Naive B cell (primary cell): ENCODE data around the gene ARFGAP1. TPM values are rescaled to one million over a fixed set of nuclear protein-coding genes. Genes with fewer than 3 reads are reported as not detected.
"Not testable (repeated sequence)": the region's sequence is repeated elsewhere in the genome, so short reads cannot be mapped to it uniquely, and the experiment has no call there.

Experiments
- ATAC-seq, 2 donors: fragments of 150-1000 bp; cut with Tn5 transposase; 2 replicates each; pipeline ENCODE4 v1.10.0; 2021; ENCODE audit warnings: low read depth in 2 of 2, mild to moderate bottlenecking in 2 of 2, moderate library complexity in 2 of 2
- DNase-seq: peaks from one replicate; pipeline ENCODE4 v3.0.0; 2022
- H3K27ac Mint-ChIP-seq, 6 donors: one replicate each; pipeline ENCODE4 v1.8.0; 2020 to 2022; ENCODE audit warnings: mild to moderate bottlenecking in 6 of 6, mixed read lengths in 6 of 6, moderate library complexity in 5 of 6, inconsistent platforms in 2 of 6
- H3K27me3 Mint-ChIP-seq, 3 donors: one replicate each; pipeline ENCODE4 v1.8.0; 2021 to 2022; ENCODE audit warnings: mixed read lengths in 3 of 3, mild to moderate bottlenecking in 1 of 3
- H3K36me3 Mint-ChIP-seq, 2 donors: one replicate each; pipeline ENCODE4 v1.8.0; 2020 to 2022; ENCODE audit warnings: mixed read lengths in 2 of 2, inconsistent platforms in 1 of 2, mild to moderate bottlenecking in 1 of 2
- H3K4me1 Mint-ChIP-seq, 3 donors: one replicate each; pipeline ENCODE4 v1.8.0; 2020 to 2022; ENCODE audit warnings: mixed read lengths in 3 of 3, inconsistent platforms in 1 of 3, mild to moderate bottlenecking in 1 of 3, moderate library complexity in 1 of 3
- H3K4me3 Mint-ChIP-seq, 8 donors: one replicate each; pipeline ENCODE4 v1.8.0; 2020 to 2022; ENCODE audit warnings: mild to moderate bottlenecking in 8 of 8, mixed read lengths in 8 of 8, moderate library complexity in 8 of 8, inconsistent platforms in 2 of 8
- H3K9me3 Mint-ChIP-seq, 7 donors: one replicate each; pipeline ENCODE4 v1.8.0; 2020 to 2022; ENCODE audit warnings: mixed read lengths in 7 of 7, mild to moderate bottlenecking in 5 of 7, inconsistent platforms in 2 of 7, moderate library complexity in 1 of 7
- polyA plus RNA-seq, 6 donors: library from polyadenylated mRNA; unstranded; fragments of 300-500 nt; fragmentation: Illumina TruSeq; gene quantifications; one replicate each; pipeline ENCODE4 v1.2.3, GENCODE V29; 2021; ENCODE audit warnings: low read depth in 6 of 6

Gene ARFGAP1
- polyA plus RNA-seq, 6 donors from 2014 or later = 8.2 to 17.7 (median 11.7) TPM

DNA sequence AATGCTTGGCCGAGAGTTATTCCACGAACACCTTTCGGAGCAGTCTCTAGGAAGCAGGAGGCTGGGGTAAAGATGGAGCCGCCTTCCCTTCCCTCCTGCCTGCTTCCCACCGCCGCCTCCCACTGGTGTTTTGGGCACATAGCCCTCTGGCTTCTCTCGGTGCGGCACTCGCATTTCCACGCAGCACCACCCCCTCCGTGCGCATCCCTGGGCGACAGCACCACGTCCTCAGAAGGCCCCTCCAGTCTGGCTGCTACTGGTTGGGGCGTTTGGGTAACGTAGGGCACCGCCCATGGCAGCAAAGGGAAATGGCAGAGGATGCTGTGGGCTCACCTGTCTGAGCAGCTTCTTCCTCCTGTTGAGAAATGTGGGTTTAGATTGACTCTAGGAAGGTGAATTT is 22.8 kb downstream of the ARFGAP1 start:
- peaks cover 0 to 4% (median 1%) of the 10 kb centered on the region in 7 donors for H3K9me3 Mint-ChIP-seq
- H3K4me1 Mint-ChIP-seq = no peaks in the 10 kb centered on the region
- ATAC-seq (peak in 1 of 2 donors; percentile 17), DNase-seq (no peak)
- H3K27me3 Mint-ChIP-seq = peaks cover 4 to 46% (median 35%) of the 10 kb centered on the region in 3 donors
- H3K36me3 Mint-ChIP-seq = peaks cover 0 to 7% of the 10 kb centered on the region in 2 donors
- peak overlapping the region in 1 of 6 donors; percentile 36 for H3K27ac Mint-ChIP-seq
- no peak overlapping the region for H3K4me3 Mint-ChIP-seq

DNA sequence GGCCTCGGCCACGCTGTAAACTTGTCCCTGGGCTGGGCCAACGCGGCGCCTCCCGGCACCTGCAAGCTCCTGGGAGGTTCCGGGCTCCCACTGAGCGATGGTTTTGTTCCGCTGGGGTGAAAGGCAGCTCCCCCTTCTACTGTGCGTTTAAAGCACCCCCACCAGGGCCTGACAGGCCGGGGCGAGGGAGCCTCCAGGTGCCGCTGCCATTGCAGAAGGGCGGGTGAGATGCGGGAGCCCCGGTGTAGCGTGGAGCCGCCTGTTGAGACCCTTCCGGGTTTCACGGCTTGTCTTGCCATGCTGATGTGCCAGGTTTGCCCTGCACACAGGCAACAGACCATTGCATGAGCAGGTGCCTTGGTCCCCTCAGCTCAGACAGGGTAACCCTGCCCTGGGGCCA is 23.2 kb downstream of the ARFGAP1 start:
- Mint-ChIP-seq H3K27ac (no peak overlapping the region), H3K4me1 (no peaks in the 10 kb centered on the region)

DNA sequence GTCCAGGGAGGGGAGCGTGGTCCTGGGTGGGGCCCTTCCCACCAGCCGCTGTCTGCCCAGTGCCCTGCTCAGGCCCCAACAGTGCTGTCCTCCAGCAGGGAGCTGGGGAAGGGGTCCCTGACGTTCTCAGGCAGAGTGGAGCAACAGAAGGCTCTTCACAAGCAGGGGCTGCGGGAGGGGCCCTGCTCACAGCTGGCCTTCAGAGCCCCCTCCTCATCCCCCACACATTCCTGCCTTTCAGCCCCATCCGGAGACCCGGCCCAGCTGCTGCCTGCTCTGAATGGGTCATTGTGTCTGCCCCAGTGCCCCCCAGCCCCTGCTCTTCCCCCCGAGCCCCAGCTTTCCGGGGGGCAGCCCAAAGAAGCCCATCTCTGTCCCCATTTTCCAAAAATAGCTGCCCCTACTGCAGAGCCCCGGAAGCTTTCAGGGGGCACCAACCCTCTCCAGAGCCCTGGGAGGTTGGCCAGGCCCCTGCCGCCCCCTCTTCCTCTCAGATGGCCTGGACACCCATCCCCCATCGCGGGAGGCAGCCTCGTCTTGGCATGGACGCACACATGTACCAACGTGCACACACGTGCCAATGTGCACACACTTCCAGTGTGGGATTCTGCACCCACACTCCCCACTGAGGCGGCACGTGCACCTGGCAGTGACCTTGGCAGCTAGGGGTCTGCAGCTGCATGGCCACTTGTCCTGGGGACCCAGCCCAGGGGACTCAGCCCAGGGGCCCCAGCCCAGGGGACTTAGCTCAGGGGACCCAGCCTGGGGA is 24.1 kb downstream of the ARFGAP1 start:
- ATAC-seq (no peak), DNase-seq (no peak)
- Mint-ChIP-seq H3K27me3 (peaks cover 9 to 52% (median 35%) of the 10 kb centered on the region in 3 donors), H3K4me1 (no peaks in the 10 kb centered on the region), H3K27ac (peak overlapping the region in 1 of 6 donors; percentile 33), H3K4me3 (no peak overlapping the region), H3K9me3 (peaks cover 1 to 12% (median 7%) of the 10 kb centered on the region in 7 donors), H3K36me3 (peaks cover 0 to 7% of the 10 kb centered on the region in 2 donors)

More for the DNA sequence above, 23.2 kb downstream of the ARFGAP1 start:
- H3K9me3 Mint-ChIP-seq = peaks cover 0 to 4% (median 4%) of the 10 kb centered on the region in 7 donors
- ATAC-seq (peak in 1 of 2 donors; percentile 20), DNase-seq (no peak)
- peaks cover 0 to 7% of the 10 kb centered on the region in 2 donors for H3K36me3 Mint-ChIP-seq
- H3K4me3 Mint-ChIP-seq = no peak overlapping the region
- H3K27me3 Mint-ChIP-seq = peaks cover 4 to 49% (median 35%) of the 10 kb centered on the region in 3 donors

DNA sequence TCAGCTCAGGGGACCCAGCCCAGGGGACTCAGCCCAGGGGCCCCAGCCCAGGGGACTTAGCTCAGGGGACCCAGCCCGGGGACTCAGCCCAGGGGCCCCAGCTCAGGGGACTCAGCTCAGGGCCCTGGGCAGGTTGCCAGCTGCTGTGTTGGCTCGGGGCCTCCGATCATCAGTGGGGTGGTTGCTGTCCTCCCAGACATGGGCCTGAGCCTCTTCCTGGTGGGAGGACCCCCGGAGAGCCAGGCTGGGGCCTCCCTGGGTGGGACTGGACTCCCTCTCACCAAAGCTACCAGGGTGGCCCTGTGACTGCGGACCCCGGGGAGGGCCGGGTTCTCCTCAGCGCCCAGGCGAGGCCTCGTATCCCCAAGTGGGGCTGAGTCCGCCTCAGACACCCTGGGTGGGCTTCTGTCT is 24.8 kb downstream of the ARFGAP1 start:
- Mint-ChIP-seq H3K4me3 (no peak overlapping the region), H3K27ac (no peak overlapping the region), H3K36me3 (peaks cover 0 to 8% of the 10 kb centered on the region in 2 donors), H3K4me1 (no peaks in the 10 kb centered on the region), H3K9me3 (peaks cover 7 to 18% (median 9%) of the 10 kb centered on the region in 7 donors), H3K27me3 (peaks cover 12 to 52% (median 35%) of the 10 kb centered on the region in 3 donors)
- ATAC-seq (no peak), DNase-seq (no peak)

DNA sequence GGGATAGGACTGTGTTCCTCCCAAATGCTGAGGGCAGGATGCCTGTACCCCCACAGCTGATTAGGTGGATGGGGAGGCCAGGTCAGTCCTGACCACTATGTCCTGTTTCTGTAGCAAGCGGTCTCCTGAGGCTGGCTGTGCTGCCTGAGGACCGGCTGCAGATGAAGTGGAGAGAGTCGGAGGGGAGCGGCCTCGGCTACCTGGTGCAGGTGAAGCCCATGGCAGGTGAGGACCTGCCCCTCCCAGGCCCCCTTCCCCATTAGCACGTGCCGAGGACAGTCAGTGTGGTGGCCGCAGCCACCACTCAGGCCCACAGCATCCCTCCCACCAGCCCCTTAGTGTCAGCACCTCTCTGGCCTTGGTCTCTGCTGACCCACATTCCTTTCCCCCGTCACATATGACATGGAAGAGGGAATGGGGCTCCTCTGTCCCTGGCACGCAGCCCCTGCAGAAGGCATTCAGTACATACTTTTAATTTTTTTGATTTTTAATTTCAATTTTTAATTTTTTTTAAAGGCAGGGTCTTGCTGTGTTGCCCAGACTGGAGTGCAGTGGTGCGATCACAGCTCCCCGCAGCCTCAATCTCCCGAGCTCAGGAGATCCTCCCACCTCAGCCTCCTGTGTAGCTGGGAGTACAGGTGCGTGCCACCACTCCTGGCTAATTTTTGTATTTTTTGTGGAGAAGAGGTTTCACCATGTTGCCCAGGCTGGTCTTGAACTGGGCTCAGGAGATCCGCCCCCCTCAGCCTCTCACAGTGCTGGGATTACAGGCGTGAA is 25.4 kb downstream of the ARFGAP1 start:
- DNase-seq (no peak), ATAC-seq (no peak)
- Mint-ChIP-seq H3K4me1 (no peaks in the 10 kb centered on the region), H3K27ac (no peak overlapping the region), H3K36me3 (peaks cover 0 to 14% of the 10 kb centered on the region in 2 donors), H3K27me3 (peaks cover 17 to 58% (median 35%) of the 10 kb centered on the region in 3 donors), H3K9me3 (peaks cover 8 to 24% (median 10%) of the 10 kb centered on the region in 7 donors), H3K4me3 (no peak overlapping the region)

DNA sequence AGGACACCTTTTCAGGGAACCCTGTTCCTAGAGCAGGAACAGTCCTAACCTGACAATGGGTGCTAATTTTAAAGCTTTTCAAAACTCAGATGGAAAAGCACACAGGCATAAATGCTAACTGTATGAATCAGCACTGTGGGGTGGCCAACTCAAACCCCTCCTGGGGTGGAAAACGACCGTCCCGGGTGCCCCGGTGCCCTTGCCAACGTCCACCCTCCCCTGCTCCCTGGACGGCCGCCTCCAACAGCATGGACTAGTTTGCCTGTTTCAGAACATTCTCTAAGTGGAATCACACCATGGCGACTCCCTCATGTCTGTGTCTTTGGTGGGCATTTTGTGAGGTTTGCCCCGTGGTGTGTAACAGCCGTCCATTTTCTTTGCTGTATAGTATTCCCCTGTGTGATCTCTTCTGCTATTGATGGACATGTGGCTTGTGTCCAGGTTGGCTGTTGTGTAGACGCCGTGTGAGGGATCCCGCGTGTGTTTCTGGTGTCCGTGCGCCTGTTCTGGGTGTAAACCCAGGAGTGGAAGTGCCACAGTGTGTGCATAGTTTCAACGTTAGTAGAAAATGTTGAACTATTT is 26.2 kb downstream of the ARFGAP1 start:
- H3K27me3 Mint-ChIP-seq = peaks cover 17 to 58% (median 35%) of the 10 kb centered on the region in 3 donors
- H3K36me3 Mint-ChIP-seq = peaks cover 0 to 14% of the 10 kb centered on the region in 2 donors
- H3K9me3 Mint-ChIP-seq = peaks cover 8 to 24% (median 10%) of the 10 kb centered on the region in 7 donors
- ATAC-seq = no peak
- no peak overlapping the region for H3K4me3 Mint-ChIP-seq
- H3K27ac Mint-ChIP-seq = no peak overlapping the region
- no peak for DNase-seq
- no peaks in the 10 kb centered on the region for H3K4me1 Mint-ChIP-seq

DNA sequence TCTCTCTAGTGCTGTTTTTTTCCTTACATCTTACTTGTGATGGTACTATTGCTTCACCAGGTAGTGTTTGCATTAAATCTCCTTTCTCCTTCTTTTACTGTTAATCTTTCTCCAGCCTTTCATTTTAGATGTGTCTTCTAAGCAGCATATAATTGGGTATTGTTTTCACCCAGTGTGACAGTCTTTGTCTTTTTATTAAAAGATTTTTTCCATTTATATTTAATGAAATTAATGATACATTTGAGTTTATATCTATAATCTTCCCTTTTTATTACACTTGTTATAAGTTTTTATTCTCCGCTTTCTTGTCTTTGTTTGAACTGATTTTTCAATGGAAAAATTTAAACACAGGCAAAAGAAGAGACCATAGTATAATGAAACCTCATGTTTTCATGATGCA is 29.1 kb downstream of the ARFGAP1 start:
- peaks cover 16 to 41% (median 17%) of the 10 kb centered on the region in 3 donors for H3K27me3 Mint-ChIP-seq
- peaks cover 0 to 3% (median 0%) of the 10 kb centered on the region in 3 donors for H3K4me1 Mint-ChIP-seq
- peaks cover 8 to 24% (median 12%) of the 10 kb centered on the region in 7 donors for H3K9me3 Mint-ChIP-seq
- H3K27ac Mint-ChIP-seq = no peak overlapping the region
- ATAC-seq (no peak), DNase-seq (no peak)
- H3K4me3 Mint-ChIP-seq = no peak overlapping the region
- peaks cover 0 to 14% of the 10 kb centered on the region in 2 donors for H3K36me3 Mint-ChIP-seq

DNA sequence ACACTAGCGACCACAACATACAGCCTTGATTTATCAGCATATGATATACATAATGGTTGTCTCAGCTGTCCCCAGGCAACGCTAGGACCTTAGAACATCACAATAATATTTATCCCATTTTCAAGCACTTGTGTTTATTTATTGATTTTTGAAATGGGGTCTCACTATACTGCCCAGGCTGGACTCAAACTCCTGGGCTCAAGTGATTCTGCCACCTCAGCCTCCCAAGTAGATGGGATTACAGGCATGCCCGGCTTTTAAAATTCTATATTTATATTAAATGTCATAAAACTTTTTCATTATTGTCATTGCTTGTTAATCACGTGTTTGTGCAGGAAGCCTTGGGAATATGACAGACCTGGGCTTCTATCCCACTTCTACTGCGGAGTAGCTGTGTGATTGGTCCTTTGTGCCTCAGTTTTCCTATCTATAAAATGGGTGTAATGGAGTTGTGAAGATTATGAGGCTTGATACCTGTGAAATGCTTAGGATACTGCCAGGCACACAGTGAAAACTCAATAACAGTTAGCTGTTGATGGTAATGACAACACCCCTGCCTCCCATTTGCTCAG is 30.6 kb downstream of the ARFGAP1 start:
- peaks cover 13 to 31% (median 17%) of the 10 kb centered on the region in 3 donors for H3K27me3 Mint-ChIP-seq
- no peak for ATAC-seq
- peaks cover 0 to 14% of the 10 kb centered on the region in 2 donors for H3K36me3 Mint-ChIP-seq
- no peak overlapping the region for H3K4me3 Mint-ChIP-seq
- H3K9me3 Mint-ChIP-seq = peaks cover 8 to 24% (median 12%) of the 10 kb centered on the region in 7 donors
- no peak for DNase-seq
- peak overlapping the region in 1 of 6 donors; percentile 39 for H3K27ac Mint-ChIP-seq
- peaks cover 0 to 3% (median 0%) of the 10 kb centered on the region in 3 donors for H3K4me1 Mint-ChIP-seq

DNA sequence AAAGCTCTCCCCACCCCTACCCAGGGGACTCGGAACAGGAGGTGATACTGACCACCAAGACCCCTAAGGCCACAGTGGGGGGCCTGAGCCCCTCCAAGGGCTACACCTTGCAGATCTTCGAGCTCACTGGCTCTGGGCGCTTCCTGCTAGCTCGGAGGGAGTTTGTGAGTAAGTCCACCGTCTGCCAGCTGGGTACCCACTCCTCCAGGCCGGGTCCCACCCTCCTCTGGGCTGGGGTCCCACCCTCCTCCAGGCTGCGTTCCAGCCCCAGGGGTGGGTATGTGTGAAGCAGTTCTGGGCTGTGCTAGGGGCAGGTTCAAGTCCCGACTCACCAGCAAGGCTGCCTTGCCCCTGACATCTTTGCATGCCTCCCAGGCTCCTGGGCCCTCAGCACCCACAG is 32.8 kb downstream of the ARFGAP1 start:
- ATAC-seq = no peak
- H3K4me1 Mint-ChIP-seq = peaks cover 0 to 3% (median 0%) of the 10 kb centered on the region in 3 donors
- H3K9me3 Mint-ChIP-seq = peaks cover 7 to 24% (median 10%) of the 10 kb centered on the region in 7 donors
- peaks cover 0 to 7% of the 10 kb centered on the region in 2 donors for H3K36me3 Mint-ChIP-seq
- H3K4me3 Mint-ChIP-seq = no peak overlapping the region
- H3K27ac Mint-ChIP-seq = no peak overlapping the region
- no peak for DNase-seq
- peaks cover 2 to 22% (median 13%) of the 10 kb centered on the region in 3 donors for H3K27me3 Mint-ChIP-seq

DNA sequence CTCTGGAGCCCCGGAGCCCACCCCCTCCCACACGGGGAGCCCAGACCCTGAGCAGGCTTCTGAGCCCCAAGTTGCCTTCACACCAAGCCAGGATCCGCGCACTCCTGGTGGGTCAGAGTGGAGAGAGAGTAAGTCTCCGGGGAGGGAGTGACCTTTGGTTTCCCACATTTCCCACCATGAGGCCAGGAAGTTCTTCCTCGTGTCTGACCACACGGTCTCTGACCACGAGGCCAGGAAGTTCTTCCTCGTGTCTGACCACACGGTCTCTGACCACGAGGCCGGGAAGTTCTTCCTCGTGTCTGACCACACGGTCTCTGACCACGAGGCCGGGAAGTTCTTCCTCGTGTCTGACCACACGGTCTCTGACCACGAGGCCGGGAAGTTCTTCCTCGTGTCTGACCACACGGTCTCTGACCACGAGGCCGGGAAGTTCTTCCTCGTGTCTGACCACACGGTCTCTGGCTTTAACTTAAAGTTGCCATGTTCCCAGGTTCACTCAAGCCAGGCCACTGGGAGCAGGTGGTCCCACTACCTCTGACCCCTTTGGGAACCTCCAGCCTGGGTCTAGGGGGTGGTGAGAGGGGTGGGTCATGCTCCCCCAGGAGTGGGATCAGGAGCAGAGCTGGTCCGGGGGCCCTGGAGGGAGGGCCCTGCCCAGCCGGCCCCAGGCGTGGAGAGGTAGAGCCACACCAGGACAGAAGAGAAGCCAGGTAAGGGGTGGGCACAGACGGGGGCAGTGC is 33.5 kb downstream of the ARFGAP1 start:
- H3K4me1 Mint-ChIP-seq, H3K4me3 Mint-ChIP-seq, H3K36me3 Mint-ChIP-seq, H3K27ac Mint-ChIP-seq, ATAC-seq, DNase-seq: not testable (repeated sequence)
- H3K9me3 Mint-ChIP-seq = peaks cover 4 to 18% (median 8%) of the 10 kb centered on the region in 7 donors
- H3K27me3 Mint-ChIP-seq = peaks cover 8 to 20% (median 13%) of the 10 kb centered on the region in 3 donors

DNA sequence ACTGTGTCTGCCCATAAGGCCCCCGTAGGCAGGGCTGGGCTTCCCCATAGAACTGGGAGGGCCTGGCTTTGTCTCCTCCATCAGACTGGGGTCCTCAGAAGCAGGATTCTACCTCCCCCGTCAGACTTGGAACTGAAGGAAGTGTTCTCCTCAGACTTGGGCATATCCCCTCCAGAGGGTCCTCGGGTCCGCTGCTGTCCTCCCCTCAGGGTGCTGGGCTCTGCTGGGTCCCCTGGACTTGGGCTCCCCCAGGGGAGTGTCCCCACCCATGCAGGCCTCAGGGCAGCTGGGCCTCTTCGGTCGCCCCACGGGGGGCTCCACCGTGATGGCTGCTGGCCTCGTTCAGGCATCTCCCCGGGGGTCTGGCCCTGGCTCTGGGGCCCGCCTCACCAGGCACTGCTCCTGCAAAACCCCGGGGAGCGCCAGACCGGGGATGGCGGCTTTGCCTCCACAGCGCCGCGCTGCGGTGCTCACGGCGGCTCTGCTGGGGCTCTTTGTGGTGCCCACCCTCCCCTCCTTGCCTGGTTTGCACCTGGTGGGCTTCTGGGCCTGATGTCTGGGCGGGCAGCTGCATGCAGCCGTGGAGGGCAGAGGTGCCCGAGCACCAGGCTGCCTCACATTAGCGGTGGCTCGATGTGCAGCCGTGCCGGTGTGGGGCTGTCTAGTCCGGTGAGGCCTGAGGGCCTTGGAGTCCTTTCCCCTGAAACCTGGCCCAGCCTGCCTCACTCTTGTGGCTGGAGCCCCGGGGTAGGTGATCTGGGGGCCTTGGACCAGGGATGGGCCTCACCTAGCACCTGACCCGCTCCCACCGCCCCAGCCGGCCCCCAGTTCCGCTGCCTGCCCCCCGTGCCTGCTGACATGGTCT is 34.3 kb downstream of the ARFGAP1 start:
- no peak for DNase-seq
- H3K36me3 Mint-ChIP-seq = peaks cover 0 to 7% of the 10 kb centered on the region in 2 donors
- H3K4me3 Mint-ChIP-seq = no peak overlapping the region
- no peak overlapping the region for H3K27ac Mint-ChIP-seq
- peaks cover 0 to 3% (median 0%) of the 10 kb centered on the region in 3 donors for H3K4me1 Mint-ChIP-seq
- no peak for ATAC-seq
- H3K27me3 Mint-ChIP-seq = peaks cover 6 to 20% (median 8%) of the 10 kb centered on the region in 3 donors
- H3K9me3 Mint-ChIP-seq = peaks cover 0 to 11% (median 4%) of the 10 kb centered on the region in 7 donors
